HFFc6 (cell line): ENCODE data around the gene SPOUT1. TPM values are rescaled to one million over a fixed set of nuclear protein-coding genes. Genes with fewer than 3 reads are reported as not detected.

ENCODE experiments used
- DNase-seq: peaks from one replicate; pipeline ENCODE4 v3.0.0-alpha.2; 2018
- H3K27ac Mint-ChIP-seq: 2 replicates; pipeline ENCODE4 v1.8.0; 2020; ENCODE audit warnings: mild to moderate bottlenecking, mixed read lengths
- H3K27me3 Mint-ChIP-seq: 2 replicates; pipeline ENCODE4 v1.8.0; 2021; ENCODE audit warnings: mild to moderate bottlenecking, moderate library complexity, mixed read lengths; ENCODE audit not compliant: insufficient read depth
- H3K36me3 Mint-ChIP-seq: 2 replicates; pipeline ENCODE4 v1.8.0; 2021; ENCODE audit warnings: low read depth, mixed read lengths
- H3K4me1 Mint-ChIP-seq: 2 replicates; pipeline ENCODE4 v1.8.0; 2020; ENCODE audit warnings: low read depth, mixed read lengths
- H3K4me3 Mint-ChIP-seq: 2 replicates; pipeline ENCODE4 v1.8.0; 2020; ENCODE audit warnings: mild to moderate bottlenecking, moderate library complexity, mixed read lengths
- H3K9me3 Mint-ChIP-seq: 2 replicates; pipeline ENCODE4 v1.8.0; 2020; ENCODE audit warnings: mild to moderate bottlenecking, mixed read lengths
- total RNA-seq, 6 experiments: library from RNA; stranded (reverse); fragmentation: NEBNext Ultra II Directional; extraction: Animal tissue kit (Norgen Biotek cat#: 25700); gene quantifications; 2 replicates in 1 of 6; 3 replicates in 5 of 6; pipeline ENCODE4 v1.2.3, GENCODE V29; 2021
- TF ChIP-seq, protein P1 (sequence below): fragments of 200-600 bp; sonication (generic); IDR thresholded peaks from 2 replicates; pipeline ENCODE4 v1.5.0; 2021; ENCODE audit warnings: antibody characterized with exemption, mild to moderate bottlenecking

SPOUT1 gene
- total RNA-seq, 6 experiments from 2014 or later = 33.2 to 46.8 (median 38.2) TPM

DNA sequence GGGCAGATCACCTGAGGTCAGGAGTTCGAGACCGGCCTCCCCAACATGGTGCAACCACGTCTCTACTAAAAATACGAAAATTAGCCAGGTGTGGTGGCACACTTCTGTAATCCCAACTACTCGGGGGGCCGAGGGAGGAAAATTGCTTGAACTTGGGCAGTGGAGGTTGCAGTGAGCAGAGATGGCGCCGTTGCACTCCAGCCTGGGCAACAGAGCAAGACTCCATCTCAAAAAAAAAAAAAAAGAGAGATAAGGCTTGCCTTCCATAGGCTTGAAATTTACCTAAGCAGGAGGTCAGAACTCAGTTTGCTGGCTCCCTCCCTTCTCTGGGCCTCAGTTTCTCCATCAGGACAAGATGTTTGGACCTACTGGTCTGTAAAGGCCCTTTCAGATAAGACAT lies 1.3 kb downstream of the SPOUT1 start:
- H3K4me1 Mint-ChIP-seq = peaks cover 10% of the 10 kb centered on the region
- no peak overlapping the region for H3K27ac Mint-ChIP-seq
- no peak for DNase-seq
- peaks cover 8% of the 10 kb centered on the region for H3K36me3 Mint-ChIP-seq
- peak overlapping the region; percentile 96 for H3K4me3 Mint-ChIP-seq
- H3K9me3 Mint-ChIP-seq = no peaks in the 10 kb centered on the region
- TF ChIP-seq, protein P1, sequence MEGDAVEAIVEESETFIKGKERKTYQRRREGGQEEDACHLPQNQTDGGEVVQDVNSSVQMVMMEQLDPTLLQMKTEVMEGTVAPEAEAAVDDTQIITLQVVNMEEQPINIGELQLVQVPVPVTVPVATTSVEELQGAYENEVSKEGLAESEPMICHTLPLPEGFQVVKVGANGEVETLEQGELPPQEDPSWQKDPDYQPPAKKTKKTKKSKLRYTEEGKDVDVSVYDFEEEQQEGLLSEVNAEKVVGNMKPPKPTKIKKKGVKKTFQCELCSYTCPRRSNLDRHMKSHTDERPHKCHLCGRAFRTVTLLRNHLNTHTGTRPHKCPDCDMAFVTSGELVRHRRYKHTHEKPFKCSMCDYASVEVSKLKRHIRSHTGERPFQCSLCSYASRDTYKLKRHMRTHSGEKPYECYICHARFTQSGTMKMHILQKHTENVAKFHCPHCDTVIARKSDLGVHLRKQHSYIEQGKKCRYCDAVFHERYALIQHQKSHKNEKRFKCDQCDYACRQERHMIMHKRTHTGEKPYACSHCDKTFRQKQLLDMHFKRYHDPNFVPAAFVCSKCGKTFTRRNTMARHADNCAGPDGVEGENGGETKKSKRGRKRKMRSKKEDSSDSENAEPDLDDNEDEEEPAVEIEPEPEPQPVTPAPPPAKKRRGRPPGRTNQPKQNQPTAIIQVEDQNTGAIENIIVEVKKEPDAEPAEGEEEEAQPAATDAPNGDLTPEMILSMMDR = no peak; the same call in 1 of the 2 replicates
- H3K27me3 Mint-ChIP-seq = peaks cover 2% of the 10 kb centered on the region; the same call in 1 of the 2 replicates

DNA sequence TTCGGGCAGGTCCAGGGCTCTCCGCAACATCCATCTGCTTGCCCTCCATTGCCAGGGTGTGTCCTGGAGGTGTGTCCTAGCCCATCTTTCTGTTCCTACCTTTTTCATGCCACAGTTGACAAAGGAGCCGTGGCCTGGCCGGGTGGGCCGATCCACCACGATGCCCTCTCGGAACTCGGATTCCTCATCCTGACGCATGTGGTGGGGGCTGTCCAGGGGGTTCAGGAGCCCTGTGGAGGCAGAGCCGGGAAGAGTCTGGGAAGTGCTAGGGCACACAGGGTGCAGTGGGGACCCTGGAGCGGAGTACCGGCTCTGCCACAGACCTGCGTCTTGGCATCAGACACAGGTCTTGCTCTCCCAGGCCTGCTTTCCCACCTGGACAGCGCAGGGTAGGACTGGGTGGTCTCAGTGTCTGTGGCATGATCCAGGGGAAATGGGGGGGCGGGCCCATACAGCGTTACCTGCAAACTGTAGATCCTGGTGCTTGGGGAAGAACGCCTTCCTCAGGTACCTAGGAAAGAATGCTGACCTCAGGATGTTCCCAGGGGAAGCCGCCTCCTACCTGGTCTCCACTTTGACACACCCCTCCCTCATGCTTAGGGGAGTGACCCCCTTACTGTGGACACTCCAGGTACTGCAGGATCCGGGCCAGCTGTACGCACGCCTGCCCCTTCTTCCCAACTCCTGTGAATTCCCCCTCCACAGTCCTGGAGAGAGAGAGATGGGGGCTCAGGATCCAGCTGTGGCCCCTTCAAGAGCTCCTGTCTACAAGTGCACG lies 3.5 kb downstream of the SPOUT1 start:
- peaks cover 10% of the 10 kb centered on the region for H3K4me1 Mint-ChIP-seq
- H3K4me3 Mint-ChIP-seq = no peak overlapping the region
- H3K27ac Mint-ChIP-seq = no peak overlapping the region
- TF ChIP-seq, protein P1 = peak; percentile 39
- peaks cover 4% of the 10 kb centered on the region for H3K27me3 Mint-ChIP-seq
- H3K36me3 Mint-ChIP-seq = peaks cover 13% of the 10 kb centered on the region
- no peak for DNase-seq
- H3K9me3 Mint-ChIP-seq = no peaks in the 10 kb centered on the region

DNA sequence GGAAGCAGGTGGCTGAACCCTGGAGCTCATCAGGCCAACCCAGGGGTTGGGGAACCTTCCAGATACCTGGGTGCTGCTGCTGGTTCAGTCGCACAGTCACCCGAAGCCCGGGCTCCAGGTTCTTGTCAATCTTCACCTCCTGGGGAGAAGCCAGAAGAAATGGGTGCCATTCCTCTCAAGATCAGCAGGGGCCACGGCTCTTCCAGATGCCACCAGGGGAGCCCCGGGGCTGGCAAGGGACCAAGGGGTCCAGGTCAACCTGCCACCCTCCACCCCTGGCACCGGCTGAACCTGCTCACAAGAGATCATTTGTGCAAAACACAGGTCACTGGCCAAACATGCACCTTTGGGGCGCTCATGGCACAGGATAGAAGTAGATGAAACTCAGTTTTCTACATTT lies 4.7 kb downstream of the SPOUT1 start:
- TF ChIP-seq, protein P1 = no peak
- Mint-ChIP-seq H3K4me3 (no peak overlapping the region), H3K27me3 (peaks cover 4% of the 10 kb centered on the region), H3K4me1 (peaks cover 10% of the 10 kb centered on the region), H3K27ac (no peak overlapping the region), H3K9me3 (no peaks in the 10 kb centered on the region), H3K36me3 (peaks cover 13% of the 10 kb centered on the region)
- no peak for DNase-seq

DNA sequence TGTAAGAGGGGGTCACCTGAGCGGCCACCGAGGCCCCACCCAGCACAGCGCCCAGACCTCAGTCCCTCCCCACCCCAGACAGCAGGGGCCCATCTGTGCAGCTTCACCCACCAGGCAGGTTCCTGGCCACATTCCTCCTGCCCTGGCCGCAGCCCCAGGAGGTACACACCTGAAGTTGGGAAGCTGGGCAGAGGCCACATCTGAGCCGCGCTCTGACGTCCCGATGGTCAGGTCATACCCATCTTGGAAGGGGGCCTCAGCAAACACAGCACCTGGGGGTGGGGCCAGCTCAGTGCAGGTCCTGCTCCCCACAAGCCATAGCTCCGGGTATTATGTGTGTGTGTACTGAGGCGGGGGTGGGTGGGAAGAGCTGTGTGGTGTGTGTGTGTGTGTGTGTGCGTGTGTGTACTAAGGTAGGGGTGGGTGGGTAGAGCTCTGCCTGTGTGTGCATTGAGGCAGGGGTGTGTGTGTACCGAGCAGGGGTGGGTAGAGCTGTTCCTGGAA lies 5.6 kb downstream of the SPOUT1 start:
- Mint-ChIP-seq H3K9me3 (no peaks in the 10 kb centered on the region), H3K4me3 (no peak overlapping the region), H3K36me3 (peaks cover 10% of the 10 kb centered on the region), H3K4me1 (peaks cover 16% of the 10 kb centered on the region), H3K27ac (no peak overlapping the region), H3K27me3 (peaks cover 2% of the 10 kb centered on the region)
- DNase-seq = no peak
- TF ChIP-seq, protein P1 = no peak

GRCh38 chr9:128823362-128823902 lies 6.2 kb downstream of the SPOUT1 start:
- Mint-ChIP-seq H3K36me3 (peaks cover 5% of the 10 kb centered on the region), H3K27me3 (peaks cover 2% of the 10 kb centered on the region), H3K9me3 (no peaks in the 10 kb centered on the region), H3K4me3 (no peak overlapping the region), H3K4me1 (peaks cover 11% of the 10 kb centered on the region), H3K27ac (no peak overlapping the region)
- DNase-seq = no peak
- TF ChIP-seq, protein P1 = no peak
